ENCODE results near the gene ZNF330.
"Not testable (repeated sequence)": the region's sequence is repeated elsewhere in the genome, so short reads cannot be mapped to it uniquely, and the experiment has no call there.

Gene ZNF330

GRCh38 chr4:141220691-141221659 lies at the start of gene ZNF330:
ZNF330 (plus strand) TSS chr4:141220895; CDS start chr4:141222372, 1,477 bp downstream.
- DNase-seq: peak; percentile 87

GRCh38 chr4:141174457-141174856 lies 46.2 kb upstream of the ZNF330 start:
- no peak for DNase-seq

GRCh38 chr4:141177171-141177570 lies 43.5 kb upstream of the ZNF330 start:
- no peak for DNase-seq

DNA sequence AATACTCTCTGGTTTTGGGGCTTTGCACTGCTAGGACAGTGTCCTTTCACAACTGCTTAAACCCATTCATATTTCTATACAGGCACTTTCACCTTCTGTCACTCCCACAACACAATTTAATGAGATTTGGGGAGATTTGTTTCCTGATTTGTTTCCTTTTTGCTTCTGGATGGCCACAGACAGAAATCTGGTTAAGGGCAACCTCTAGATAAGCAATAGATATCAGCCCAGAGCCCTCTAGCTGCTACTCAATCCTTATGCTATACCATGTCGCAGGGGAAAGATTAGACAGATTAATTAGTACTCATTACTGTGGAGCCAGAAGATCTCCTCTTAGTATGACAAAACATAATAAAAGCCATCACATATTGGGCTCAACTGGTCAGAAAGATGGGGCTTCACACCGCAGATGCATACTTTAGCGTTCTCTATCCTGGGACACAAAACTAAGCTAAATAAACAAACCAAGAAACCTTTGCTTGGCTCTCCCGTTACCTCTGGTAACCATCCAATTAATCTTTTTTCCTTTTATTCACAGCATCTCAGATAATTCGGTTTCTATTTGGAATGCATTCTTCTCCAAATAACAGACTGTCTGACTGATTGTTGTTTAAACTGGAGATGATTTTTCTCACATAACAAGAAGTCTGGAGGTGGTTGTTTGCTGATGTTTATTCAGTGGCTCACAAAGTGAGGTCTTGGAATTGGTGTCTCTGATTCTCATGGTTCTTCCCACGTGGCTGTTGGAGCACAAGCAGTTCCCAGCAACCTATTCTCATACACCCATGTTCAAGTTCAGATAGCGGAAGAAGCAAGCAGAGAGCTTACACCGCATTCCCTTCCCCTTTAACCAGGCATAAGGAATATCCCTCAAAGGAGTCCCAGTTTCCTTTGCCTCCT lies 41.0 kb upstream of the ZNF330 start:
- no peak for DNase-seq

- no peak for DNase-seq
These were observed 39.5 kb upstream of the ZNF330 start for GRCh38 chr4:141180991-141181761.

DNA sequence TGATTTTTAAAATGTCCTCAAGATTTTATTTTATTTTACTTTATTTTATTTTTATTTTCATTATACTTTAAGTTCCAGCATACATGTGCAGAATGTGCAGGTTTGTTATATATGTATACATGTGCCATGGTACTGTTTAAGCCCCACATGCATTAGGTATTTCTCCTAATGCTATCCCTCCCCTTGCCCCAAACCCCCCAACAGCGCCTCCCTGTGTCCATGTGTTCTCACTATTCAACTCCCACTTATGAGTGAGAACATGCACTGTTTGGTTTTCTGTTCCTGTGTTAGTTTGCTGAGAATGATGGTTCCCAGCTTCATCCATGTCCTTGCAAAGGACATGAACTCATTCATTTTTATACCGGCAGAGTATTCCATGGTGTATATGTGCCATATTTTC lies 37.2 kb upstream of the ZNF330 start:
- DNase-seq: not testable (repeated sequence)

DNA sequence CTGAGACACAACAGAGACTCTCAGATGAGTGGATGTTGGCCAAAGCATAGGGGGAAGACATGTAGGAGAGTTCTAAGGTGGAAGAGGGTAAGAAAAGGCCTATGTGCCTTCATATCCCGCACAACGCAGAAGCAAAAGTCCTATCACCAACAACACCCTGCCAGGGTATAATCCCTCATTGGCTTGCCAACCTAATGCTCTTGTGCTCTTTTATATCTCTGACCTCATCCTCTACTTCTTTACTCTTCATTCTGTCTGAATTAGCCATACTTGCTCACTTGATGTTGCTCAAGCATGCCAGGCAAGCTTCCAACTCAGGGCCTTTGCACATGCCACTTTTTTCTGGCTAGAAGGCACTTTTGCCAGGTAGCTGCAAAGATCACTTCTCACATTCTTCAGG lies 28.1 kb upstream of the ZNF330 start:
- DNase-seq: no peak

- no peak for DNase-seq
These were observed 27.1 kb upstream of the ZNF330 start for GRCh38 chr4:141193516-141194034.

GRCh38 chr4:141195095-141195707 lies 25.5 kb upstream of the ZNF330 start:
- no peak for DNase-seq

- no peak for DNase-seq
These were observed 24.3 kb upstream of the ZNF330 start for GRCh38 chr4:141196227-141196933.

- DNase-seq: no peak
These were observed 12.7 kb upstream of the ZNF330 start for GRCh38 chr4:141207961-141208360.

DNA sequence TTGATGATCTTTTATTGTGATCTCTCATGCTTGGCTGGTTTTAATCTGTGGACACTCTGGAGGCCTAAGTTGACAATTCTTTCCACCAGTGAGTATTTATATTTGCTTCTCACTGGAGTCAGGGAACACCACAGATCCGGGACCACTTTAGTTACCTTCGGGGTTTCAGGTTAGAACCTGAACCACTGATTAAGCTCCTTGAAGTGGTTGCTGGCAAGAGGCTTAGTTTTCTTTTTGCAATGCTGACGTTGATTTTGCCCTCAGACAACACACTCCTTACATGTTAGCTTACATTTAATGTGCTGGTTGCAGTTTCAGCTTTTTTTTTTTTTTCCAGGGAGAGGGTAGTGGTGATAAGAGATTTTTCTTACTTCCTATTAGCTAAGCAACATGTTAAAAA lies 10.5 kb upstream of the ZNF330 start:
- DNase-seq: no peak

- DNase-seq: no peak
These were observed 7.1 kb upstream of the ZNF330 start for GRCh38 chr4:141213550-141213991.

DNA sequence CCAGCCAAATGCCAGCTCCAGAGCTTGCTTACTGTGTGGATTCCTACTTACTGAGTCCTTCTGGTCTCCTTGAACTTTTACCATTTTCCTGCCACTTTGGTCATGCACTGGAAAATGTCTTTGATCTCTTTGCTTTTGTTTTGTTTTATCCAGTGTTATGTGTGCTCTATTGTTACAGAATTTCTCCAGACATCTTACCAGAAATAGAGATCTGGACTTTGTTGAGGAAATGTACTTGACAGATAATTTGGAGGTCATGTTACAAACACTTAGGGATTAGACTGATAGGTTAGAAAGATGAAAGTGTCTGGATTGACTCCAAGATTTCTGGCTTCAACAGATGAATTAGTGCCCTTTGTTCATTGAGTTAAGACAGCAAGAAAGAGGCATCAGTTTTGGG lies 5.7 kb upstream of the ZNF330 start:
- no peak for DNase-seq

GRCh38 chr4:141216002-141216761 lies 4.5 kb upstream of the ZNF330 start:
- no peak for DNase-seq

- DNase-seq: no peak
These were observed 424 bp upstream of the ZNF330 start for GRCh38 chr4:141220271-141220670.

DNA sequence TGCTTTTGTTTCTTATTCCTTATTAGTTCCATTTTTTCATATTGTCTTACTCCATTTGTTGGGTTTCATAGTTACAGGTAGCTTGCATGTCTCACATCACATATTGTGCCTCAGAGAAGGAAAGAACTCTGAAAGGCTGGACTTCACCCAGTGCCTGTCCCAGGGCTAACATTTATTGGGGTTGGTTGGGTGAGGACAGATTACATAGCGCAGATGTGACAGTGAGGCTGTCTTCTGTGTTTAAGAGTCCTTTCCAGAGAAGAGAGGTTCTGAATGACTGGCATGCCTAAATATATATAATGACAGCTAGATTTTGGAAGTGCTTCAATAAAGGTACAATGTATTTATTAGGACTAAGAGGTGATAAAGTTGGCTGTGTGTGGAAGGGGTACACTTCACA lies 2.7 kb downstream of the ZNF330 start:
- DNase-seq: no peak

DNA sequence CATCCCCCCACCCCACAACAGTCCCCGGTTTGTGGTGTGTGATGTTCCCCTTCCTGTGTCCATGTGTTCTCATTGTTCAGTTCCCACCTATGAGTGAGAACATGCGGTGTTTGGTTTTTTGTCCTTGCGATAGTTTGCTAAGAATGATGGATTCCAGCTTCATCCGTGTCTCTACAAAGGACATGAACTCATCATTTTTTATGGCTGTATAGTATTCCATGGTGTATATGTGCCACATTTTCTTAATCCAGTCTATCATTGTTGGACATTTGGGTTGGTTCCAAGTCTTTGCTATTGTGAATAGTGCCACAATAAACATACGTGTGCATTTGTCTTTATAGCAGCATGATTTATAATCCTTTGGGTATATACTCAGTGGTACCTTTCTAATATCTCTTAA lies 6.6 kb downstream of the ZNF330 start:
- DNase-seq: not testable (repeated sequence)

DNA sequence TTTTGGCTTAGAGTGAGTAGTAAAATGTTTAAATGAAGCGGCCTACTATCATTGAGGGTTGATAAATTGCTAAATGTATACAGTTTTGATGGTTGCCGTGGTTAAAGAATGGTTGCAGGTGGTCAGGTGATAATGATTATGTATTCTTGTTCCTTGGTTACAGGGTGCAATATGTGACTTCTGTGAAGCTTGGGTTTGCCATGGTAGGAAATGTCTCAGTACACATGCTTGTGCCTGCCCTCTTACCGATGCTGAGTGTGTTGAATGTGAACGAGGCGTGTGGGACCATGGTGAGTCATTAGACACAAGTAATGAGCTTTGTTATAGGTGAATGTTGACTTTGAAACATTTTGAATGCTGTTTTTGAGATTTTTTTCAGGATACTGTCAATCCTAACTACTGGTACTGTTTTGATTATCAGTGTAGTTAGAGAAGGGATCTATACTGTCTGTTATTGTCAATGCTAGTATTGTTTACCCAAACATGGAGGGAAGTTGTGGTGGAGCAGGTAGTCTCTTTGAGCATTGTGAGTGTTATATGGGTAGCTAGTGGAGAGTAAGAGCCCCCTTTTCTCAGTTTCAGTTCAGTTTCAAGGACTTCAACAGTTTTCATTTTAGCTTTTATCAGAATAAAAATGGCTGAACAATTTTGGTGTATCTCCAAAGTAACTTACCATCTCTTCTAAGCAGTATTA lies 8.9 kb downstream of the ZNF330 start:
- no peak for DNase-seq

DNA sequence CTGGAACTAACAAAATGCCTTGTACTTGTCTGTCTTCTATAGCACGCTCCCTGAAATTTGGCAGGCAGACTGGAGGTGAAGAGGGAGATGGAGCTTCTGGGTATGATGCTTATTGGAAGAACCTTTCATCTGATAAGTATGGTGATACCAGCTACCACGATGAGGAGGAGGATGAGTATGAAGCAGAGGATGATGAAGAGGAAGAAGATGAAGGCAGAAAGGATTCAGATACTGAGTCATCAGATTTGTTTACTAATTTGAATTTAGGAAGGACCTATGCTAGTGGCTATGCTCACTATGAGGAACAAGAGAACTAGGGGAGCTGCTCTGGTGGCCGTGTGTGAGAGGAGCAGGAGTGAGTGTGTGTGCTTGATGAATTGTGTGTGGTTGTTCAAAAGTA lies 13.0 kb downstream of the ZNF330 start:
- no peak for DNase-seq
